NK-92 treated with Interleukin-12 subunit alpha and Interleukin-12 subunit beta, amount 100 ng/mL, for 24 hours (cell line): ENCODE measurements around the gene KRTAP1-5.
"Not testable (repeated sequence)": the region's sequence is repeated elsewhere in the genome, so short reads cannot be mapped to it uniquely, and the experiment has no call there.

Experiments used
- DNase-seq: peaks from one replicate; lab custom pipeline; 2025; lab: John Stamatoyannopoulos, UW

KRTAP1-5 gene

GRCh38 chr17:41004397-41004796, 22.6 kb downstream of the KRTAP1-5 start:
- no peak for DNase-seq

GRCh38 chr17:41003926-41004325, 23.1 kb downstream of the KRTAP1-5 start:
- no peak for DNase-seq

GRCh38 chr17:41002814-41003213, 24.2 kb downstream of the KRTAP1-5 start:
- no peak for DNase-seq

- no peak for DNase-seq
These were observed 25.2 kb downstream of the KRTAP1-5 start for GRCh38 chr17:41001795-41002194.

GRCh38 chr17:40999563-40999962, 27.4 kb downstream of the KRTAP1-5 start, which contains the start of gene KRTAP3-2:
Gene KRTAP3-2, minus strand, starts transcription at chr17:40999906. Its CDS starts 53 bp downstream, at chr17:40999853.
- not testable (repeated sequence) for DNase-seq

- no peak for DNase-seq
These were observed 29.6 kb downstream of the KRTAP1-5 start for GRCh38 chr17:40997361-40997760.

GRCh38 chr17:40996829-40997228, 30.2 kb downstream of the KRTAP1-5 start:
- no peak for DNase-seq

- no peak for DNase-seq
These were observed 31.9 kb downstream of the KRTAP1-5 start for GRCh38 chr17:40995116-40995515.

- no peak for DNase-seq
These were observed 33.2 kb downstream of the KRTAP1-5 start, which contains the start of gene KRTAP3-3 for GRCh38 chr17:40993839-40994238. Gene KRTAP3-3, minus strand, starts transcription at chr17:40994164. Its CDS starts 67 bp downstream, at chr17:40994097.

- no peak for DNase-seq
These were observed 33.9 kb downstream of the KRTAP1-5 start for GRCh38 chr17:40993084-40993483.

GRCh38 chr17:40992666-40993065, 34.3 kb downstream of the KRTAP1-5 start:
- no peak for DNase-seq

GRCh38 chr17:40986920-40987319, 40.1 kb downstream of the KRTAP1-5 start:
- no peak for DNase-seq

GRCh38 chr17:40984226-40984625, 42.8 kb downstream of the KRTAP1-5 start, which contains the start of gene KRT40:
Gene KRT40, minus strand, starts transcription at chr17:40984326. Its CDS starts 53 bp downstream, at chr17:40984273.
- DNase-seq = no peak

GRCh38 chr17:40981115-40981514, 45.9 kb downstream of the KRTAP1-5 start:
- no peak for DNase-seq

- no peak for DNase-seq
These were observed 46.4 kb downstream of the KRTAP1-5 start for GRCh38 chr17:40980596-40980995.

- DNase-seq = no peak
These were observed 46.9 kb downstream of the KRTAP1-5 start for GRCh38 chr17:40980117-40980516.

GRCh38 chr17:40978575-40979151, 48.3 kb downstream of the KRTAP1-5 start:
- DNase-seq = no peak
